T47D (cell line): ENCODE results near the gene SLU7.

ENCODE experiments used
- DNase-seq, 2 experiments: peaks; one replicate each; pipeline versions ENCODE4 v3.0.0 to v3.0.0-alpha.2; 2011 to 2012; ENCODE audit warnings: low read depth in 1 of 2, low spot score in 1 of 2
- JUND ChIP-seq: IDR thresholded peaks from 2 replicates; pipeline ENCODE4 v1.6.1; 2012; ENCODE audit warnings: low read depth
- in situ Hi-C: cut with HindIII; loops from 2 replicates; pipeline ENCODE4 v1.10.0; 2016; ENCODE audit warnings: low sequenced_read_pairs, low pct_unique_long_range_greater_than_20kb

SLU7 gene

DNA sequence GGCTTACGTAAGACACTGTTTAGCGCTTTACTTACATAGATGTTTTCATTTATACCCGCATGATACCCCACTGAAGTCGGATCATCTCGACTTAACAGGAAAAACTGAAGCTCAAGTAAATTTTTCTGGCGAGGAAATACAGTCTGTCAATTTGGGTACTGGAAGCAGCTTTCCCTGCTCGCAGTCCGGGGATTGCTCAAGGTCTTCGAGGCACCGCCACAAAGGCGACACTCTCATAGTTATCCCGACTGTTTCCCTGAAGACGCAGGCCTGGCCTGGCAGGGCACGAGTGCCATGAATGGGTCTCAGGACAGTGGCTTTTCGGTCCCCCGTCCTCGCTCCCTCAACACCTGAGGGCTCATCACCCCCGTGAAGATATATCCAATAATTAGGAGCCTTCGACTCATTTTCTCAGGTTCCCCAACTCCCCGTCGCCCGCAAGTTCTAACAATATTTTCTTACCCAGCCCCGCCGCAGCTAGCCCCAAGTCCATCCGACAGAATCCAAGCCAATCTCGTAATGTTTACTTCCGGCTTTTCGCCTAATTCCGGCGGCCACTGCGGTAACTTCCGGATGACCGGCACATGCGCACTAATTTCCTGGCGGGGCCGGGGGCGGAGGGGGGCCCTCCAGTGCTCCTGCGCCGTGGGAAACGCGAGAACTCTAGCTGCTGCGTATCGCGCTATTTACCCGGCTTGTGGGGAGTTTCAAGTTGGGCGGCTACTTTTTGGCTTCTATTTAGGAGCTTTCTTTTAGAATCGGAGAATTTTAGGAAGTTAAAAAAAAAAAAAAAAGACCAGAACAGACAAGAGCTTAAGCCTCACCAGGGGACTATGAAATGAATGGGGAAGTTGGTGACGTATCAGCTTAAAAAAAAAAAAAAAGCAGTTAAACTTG, at the start of gene SLU7:
Gene SLU7, minus strand, starts transcription at position 521 of the 897 bp plus-strand sequence. CDS start 3,787 bp downstream, outside the sequence.
- in situ Hi-C loops: no loop called here
- DNase-seq: peak; percentile 70 to 98
- TF ChIP-seq JUND: no peak

DNA sequence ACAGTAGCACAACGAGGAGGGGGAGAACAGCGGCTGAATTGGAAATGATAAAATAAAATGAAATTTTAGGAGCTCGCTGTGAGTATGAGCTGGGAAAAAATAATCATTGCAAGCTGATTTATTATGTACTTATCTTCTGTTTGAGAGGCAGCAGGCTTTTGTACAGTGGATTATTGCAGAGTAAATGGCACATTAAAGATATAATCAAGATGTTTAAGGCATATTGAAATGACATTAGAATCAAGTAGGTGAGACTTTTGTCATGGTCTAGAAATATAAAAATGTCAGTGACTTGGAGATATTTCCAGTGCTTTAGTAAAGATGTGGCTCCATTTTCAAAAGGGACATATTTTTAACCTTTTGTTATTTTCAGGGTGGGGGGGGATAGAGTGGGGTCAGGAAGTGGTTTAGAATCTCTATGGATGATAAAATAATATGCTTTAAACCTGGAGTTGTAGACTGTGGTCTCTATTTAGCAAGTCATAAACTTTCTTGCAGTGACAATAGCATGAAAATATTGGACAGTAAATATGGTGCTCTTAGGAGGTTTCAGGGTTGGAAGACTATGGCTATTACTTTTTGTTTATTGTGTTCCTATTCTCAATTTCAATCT, 49.6 kb upstream of the SLU7 start:
- in situ Hi-C loops: no loop called here
- DNase-seq: no peak
- no peak for TF ChIP-seq JUND

DNA sequence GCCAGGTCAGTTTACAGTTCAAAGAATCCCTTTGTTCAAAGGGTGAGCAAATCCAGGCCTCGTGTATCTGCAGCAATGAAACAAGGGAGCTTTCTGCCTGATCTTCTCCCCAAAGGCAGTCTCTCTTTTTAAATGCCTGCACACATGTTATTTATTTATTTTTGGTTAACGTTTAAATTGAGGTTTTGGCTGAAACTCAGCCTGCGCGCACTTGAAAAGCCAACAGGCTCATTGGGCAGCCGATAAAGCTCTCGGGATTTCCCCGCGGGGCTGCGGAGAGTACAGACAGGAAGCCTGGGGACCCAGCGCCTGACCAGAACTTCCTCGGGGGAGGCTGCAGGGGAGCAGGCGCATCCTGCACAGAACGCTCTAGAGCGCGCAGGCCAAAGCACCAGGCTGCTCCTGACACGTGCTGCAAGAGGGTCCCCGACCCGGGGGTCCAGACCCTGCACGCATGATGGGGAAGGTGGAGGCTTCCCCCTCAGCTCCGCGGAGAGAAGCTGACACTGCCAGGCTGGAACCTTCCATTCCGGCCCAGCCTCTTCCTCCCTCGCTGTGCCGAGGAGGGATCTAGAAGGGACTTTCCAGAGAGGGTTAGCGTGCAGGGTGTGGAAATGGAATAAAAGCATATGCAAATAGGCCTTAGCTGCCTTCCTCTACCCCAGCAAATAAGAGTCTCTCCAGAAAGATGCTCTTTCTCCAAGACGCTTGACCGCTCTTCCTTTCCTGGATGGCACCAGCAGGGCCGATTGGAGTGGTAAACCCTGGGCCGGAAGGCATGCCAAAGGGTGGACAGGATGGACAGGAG, 48.9 kb upstream of the SLU7 start:
- DNase-seq: no peak
- TF ChIP-seq JUND: no peak
- in situ Hi-C loops: no loop called here

DNA sequence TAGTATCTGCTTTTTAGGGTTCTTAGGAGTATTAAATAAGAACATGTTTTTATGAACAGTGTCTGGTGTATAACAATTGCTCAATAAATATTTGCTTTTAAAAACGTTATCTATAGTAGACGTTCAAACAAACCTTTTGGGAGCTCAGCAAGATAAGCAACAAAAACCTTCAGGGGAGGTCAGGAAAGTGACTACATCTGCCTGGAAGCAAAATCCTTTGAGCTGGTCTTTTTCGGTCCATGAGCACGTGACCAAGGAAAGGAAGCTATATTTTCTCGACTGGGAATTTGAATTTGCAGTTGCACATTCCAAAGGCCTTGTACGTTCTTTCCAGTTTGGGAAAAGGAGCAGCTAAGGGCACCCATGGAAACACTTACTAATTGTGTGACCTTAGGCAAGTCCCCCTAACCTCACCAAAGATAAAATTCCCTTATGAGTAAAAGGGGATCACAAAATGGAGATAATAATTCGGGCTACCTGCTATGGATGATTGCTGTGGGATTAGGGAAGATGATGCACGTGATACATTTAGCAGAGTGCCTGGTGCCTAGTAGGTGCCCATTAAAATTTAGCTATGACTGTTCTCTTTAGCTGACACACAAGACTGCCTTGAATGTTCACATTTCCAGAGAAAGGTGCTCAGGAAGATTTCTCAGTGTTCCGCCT, 48.1 kb upstream of the SLU7 start:
- no peak for TF ChIP-seq JUND
- no peak for DNase-seq
- in situ Hi-C loops: no loop called here

DNA sequence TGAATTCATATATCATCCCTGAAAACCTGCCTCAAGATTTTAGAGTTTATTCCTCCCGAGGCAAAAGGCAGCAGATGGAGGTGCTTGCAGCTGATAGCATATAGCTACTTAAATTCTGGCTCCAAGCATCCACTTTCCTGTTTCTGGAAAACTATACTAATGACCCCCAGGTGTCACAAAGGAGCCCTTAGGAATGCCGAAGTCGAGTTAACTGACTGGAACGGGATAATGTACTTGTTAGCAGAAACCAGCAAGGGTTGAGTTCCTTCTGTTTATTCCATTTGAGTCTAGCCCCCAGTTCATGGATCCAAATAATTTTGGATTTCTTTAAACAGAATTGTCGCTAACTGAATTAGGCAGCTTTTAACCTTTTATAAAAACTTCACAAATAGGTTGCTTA, 47.2 kb upstream of the SLU7 start:
- in situ Hi-C loops: no loop called here
- no peak for TF ChIP-seq JUND
- no peak for DNase-seq

DNA sequence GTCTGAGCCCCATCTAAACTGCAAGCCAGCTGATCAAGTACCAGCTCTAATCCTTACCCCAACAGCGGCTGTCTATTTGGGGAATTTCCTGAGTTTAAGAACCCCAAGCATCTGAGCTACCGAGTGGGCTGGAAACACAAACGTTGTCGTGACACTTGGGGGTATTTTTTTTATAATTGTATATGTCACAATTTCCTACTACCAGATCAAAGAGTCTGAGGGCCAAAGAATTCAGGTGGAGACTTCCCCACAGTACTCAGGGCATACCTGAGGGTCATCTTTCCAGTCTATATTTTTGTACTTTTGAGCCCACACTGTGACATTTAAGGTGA, 45.6 kb upstream of the SLU7 start:
- TF ChIP-seq JUND: no peak
- no peak for DNase-seq
- in situ Hi-C loops: no loop called here

DNA sequence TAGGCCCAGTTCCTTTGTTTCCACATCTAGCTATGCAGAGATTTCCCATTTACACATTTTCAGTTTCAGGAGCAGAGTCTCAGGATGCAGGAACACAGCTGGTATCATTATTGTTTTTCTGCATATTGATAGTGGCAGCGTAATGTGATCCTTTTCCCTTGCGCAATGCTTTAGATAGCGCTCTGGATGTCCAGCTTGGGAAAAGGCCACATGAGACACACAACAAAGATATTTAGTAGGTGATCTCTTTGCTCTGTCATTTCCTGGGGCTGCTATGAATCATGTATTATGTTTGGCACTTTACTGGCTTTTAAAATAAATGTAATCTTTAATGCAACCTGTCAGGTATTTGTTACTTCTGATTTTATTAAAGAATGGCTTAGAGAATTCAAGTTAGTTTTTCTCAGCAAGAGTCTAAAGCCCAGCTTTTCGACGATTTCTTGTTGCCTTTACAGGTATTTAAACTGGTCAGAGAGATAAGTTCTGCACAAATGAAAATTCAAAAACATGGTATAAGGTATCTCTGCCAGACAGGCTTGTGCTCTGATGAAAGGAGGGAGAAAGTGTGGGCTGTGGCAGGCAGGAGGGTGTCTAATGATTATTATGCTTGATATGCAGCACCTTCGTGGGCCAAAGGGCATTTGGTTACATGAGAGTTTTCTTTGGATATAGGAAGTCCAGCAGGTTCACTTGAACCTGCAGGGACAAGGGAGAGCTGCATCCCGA, 45.0 kb upstream of the SLU7 start:
- DNase-seq: no peak
- in situ Hi-C loops: no loop called here
- TF ChIP-seq JUND: no peak

DNA sequence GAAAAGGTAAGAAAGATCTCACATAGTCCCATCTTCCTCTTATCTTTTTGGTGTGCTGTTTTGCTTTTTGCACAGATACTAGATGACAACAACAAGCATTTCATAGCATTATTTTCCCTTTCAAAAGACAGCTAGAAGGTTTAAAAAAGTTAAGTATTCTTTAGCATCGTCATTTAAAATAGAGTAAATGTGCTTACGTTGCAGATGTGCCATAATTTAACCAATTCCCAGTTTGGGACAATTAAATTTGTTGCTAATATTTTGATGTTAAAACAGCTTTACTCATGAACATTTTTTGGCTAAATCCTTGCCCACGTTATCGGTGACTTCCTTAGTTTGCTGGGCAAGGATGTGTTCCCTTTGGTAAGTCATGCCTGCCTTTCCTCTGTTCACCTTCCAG, 44.3 kb upstream of the SLU7 start:
- no peak for DNase-seq
- in situ Hi-C loops: no loop called here

DNA sequence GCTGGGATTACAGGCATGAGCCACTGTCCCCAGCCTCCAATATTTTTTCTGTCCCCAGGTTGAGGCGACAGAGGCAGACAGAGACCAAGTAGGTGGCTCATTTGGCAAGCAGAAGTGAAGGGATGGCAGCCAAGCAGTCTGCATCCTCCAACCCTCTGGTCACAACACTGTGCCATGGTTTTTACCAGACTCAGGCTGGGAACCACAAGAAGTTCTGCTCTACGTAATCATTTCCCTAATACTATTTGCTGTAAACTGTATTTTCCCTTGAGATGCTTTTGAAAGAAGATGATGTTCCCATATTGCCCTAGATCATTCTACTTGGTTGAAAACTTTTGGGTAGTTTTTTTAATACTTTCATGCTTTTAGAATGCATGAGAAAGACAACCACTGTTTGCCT, 43.3 kb upstream of the SLU7 start:
- no peak for TF ChIP-seq JUND
- in situ Hi-C loops: no loop called here
- DNase-seq: no peak

More for the DNA sequence above, 44.3 kb upstream of the SLU7 start:
- no peak for TF ChIP-seq JUND

DNA sequence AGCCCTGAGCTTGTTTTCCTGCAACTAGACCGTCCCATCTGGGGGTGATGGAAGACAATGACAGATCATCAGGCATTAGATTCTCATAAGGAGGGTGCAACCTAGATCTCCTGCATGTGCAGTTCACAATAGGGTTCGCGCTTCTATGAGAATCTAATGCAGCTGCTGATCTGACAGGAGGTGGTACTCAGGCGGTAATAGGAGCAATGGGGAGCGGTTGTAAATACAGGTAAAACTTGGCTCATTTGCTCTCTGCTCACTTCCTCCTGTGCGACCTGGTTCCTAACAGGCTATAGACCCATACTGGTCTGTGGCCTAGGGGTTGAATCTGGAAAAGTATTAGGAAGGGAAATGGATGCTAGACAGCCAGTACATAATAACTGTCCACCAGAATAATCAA, 42.5 kb upstream of the SLU7 start:
- DNase-seq: no peak
- in situ Hi-C loops: no loop called here
- TF ChIP-seq JUND: no peak

DNA sequence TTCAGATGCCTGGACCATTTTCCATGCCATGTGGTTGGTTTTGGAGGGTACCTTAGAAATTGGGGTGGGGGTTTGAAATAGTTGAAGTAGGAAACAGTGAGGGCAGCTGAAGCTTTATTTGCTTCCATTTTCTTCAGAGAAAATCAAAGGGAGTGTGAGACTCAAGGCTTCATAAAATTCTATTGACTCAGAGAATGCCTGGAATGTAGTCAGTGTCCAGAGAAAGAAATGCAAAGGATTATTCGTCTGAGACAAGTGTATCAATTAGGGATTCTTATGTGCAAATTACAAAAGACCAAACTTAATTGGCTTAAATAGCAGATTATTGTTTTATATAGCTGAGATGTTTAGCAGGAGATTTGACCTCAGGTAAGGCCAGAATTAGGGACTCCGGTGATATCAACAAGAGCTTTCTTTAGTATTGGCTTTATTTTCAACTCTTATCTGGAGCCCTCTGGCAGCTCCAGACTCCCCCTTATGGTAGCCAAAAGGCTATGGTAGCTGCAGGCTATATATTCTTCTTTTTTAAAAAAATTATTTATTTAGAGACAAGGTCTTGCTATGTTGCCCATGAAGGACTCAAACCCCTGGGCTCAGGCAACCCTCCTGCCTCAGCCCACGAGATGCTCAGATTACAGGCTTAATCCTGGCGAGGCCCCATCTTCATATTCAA, 41.6 kb upstream of the SLU7 start:
- in situ Hi-C loops: no loop called here
- no peak for DNase-seq
- TF ChIP-seq JUND: no peak
